DND-41 (cell line): Measurements from ENCODE around the gene LYRM4.

Source experiments
- ATAC-seq: fragments of 200-7000 bp; cut with Tn5 transposase; 3 replicates; pipeline ENCODE4 v1.9.1; 2021; ENCODE audit warnings: low read depth; ENCODE audit not compliant: insufficient read depth
- DNase-seq: peaks from one replicate; pipeline ENCODE4 v3.0.0-alpha.2; 2020
- H2AFZ ChIP-seq: 2 replicates; pipeline ENCODE4 v1.6.0; 2012; ENCODE audit warnings: low read depth, low read length
- H3K27ac ChIP-seq: 2 replicates; pipeline ENCODE4 v1.5.1; 2012; ENCODE audit warnings: low read length, inconsistent platforms
- H3K27me3 ChIP-seq: fragments of 200-600 bp; sonication (generic); 2 replicates; pipeline ENCODE4 v1.6.0; 2012; ENCODE audit warnings: low read length, mild to moderate bottlenecking, inconsistent platforms; ENCODE audit not compliant: insufficient read depth, poor library complexity
- H3K36me3 ChIP-seq: 2 replicates; pipeline ENCODE4 v1.5.1; 2012; ENCODE audit warnings: low read length, inconsistent platforms; ENCODE audit not compliant: insufficient read depth
- H3K4me1 ChIP-seq: 2 replicates; pipeline ENCODE4 v1.5.1; 2012; ENCODE audit warnings: mild to moderate bottlenecking, low read length; ENCODE audit not compliant: insufficient read depth
- H3K4me2 ChIP-seq: 2 replicates; pipeline ENCODE4 v1.6.0; 2012; ENCODE audit warnings: mild to moderate bottlenecking, moderate library complexity, low read length, inconsistent platforms; ENCODE audit not compliant: insufficient read depth
- H3K4me3 ChIP-seq, 2 experiments: fragments of 200-600 bp in 1 of 2; shearing (Covaris generic) in 1 of 2; 2 replicates each; pipeline ENCODE4 v1.5.1; 2012 to 2016; ENCODE audit warnings: inconsistent platforms in 2 of 2, low read length in 2 of 2, mild to moderate bottlenecking in 2 of 2, low read depth in 1 of 2, moderate library complexity in 1 of 2
- H3K79me2 ChIP-seq: 2 replicates; pipeline ENCODE4 v1.6.0; 2012; ENCODE audit warnings: low read length, inconsistent platforms; ENCODE audit not compliant: insufficient read depth
- H3K9ac ChIP-seq: 2 replicates; pipeline ENCODE4 v1.6.0; 2012; ENCODE audit warnings: low read depth, mild to moderate bottlenecking, inconsistent platforms, low read length, moderate library complexity
- H3K9me3 ChIP-seq: 2 replicates; pipeline ENCODE4 v1.5.1; 2012; ENCODE audit warnings: low read length, moderate library complexity, mild to moderate bottlenecking, inconsistent platforms; ENCODE audit not compliant: insufficient read depth, severe bottlenecking
- H4K20me1 ChIP-seq: 2 replicates; pipeline ENCODE4 v1.6.0; 2012; ENCODE audit warnings: low read length; ENCODE audit not compliant: insufficient read depth
- EZH2 ChIP-seq: IDR thresholded peaks from 3 replicates; pipeline ENCODE4 v1.6.1; 2012; ENCODE audit warnings: borderline replicate concordance, low read depth, mild to moderate bottlenecking, moderate library complexity, low read length, inconsistent platforms; ENCODE audit not compliant: severe bottlenecking
- TF ChIP-seq, protein P1 (sequence below): IDR thresholded peaks from 2 replicates; pipeline ENCODE4 v1.5.1; 2012; ENCODE audit warnings: borderline replicate concordance, low read length, moderate library complexity, mild to moderate bottlenecking; ENCODE audit not compliant: poor library complexity, severe bottlenecking; ENCODE audit errors: extremely low read depth

Gene LYRM4

DNA sequence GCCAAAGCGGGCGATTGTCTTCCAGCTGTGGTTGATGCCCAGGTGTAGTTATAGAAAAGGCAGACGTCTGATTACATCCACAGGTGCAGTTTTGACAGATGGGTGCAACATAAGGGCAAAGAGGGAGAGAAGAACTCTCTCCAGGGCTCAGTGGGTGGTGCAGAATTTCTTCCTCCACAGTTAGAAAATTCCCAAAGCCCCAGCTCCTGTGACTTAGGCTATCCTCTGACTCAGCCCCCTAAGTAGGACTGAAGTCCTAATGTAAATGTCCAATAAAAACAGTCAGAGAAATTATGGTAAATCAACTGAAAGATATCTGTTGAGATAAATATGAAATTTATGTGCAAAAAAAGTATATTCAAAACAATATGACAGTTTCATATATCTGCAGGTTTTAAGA, 31.4 kb downstream of the LYRM4 start:
- H3K27me3 ChIP-seq = no peaks in the 10 kb centered on the region
- no peak for ATAC-seq
- H3K27ac ChIP-seq = no peak overlapping the region
- H3K36me3 ChIP-seq = no peaks in the 10 kb centered on the region
- no peak overlapping the region for H3K4me3 ChIP-seq
- no peak overlapping the region for H2AFZ ChIP-seq
- H3K4me2 ChIP-seq = no peak overlapping the region
- no peak for DNase-seq
- H3K9me3 ChIP-seq = no peaks in the 10 kb centered on the region
- no peak overlapping the region for H3K9ac ChIP-seq
- H4K20me1 ChIP-seq = no peaks in the 10 kb centered on the region
- H3K4me1 ChIP-seq = no peaks in the 10 kb centered on the region
- H3K79me2 ChIP-seq = no peaks in the 10 kb centered on the region
- no peak for TF ChIP-seq EZH2
- TF ChIP-seq, protein P1, sequence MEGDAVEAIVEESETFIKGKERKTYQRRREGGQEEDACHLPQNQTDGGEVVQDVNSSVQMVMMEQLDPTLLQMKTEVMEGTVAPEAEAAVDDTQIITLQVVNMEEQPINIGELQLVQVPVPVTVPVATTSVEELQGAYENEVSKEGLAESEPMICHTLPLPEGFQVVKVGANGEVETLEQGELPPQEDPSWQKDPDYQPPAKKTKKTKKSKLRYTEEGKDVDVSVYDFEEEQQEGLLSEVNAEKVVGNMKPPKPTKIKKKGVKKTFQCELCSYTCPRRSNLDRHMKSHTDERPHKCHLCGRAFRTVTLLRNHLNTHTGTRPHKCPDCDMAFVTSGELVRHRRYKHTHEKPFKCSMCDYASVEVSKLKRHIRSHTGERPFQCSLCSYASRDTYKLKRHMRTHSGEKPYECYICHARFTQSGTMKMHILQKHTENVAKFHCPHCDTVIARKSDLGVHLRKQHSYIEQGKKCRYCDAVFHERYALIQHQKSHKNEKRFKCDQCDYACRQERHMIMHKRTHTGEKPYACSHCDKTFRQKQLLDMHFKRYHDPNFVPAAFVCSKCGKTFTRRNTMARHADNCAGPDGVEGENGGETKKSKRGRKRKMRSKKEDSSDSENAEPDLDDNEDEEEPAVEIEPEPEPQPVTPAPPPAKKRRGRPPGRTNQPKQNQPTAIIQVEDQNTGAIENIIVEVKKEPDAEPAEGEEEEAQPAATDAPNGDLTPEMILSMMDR = no peak

DNA sequence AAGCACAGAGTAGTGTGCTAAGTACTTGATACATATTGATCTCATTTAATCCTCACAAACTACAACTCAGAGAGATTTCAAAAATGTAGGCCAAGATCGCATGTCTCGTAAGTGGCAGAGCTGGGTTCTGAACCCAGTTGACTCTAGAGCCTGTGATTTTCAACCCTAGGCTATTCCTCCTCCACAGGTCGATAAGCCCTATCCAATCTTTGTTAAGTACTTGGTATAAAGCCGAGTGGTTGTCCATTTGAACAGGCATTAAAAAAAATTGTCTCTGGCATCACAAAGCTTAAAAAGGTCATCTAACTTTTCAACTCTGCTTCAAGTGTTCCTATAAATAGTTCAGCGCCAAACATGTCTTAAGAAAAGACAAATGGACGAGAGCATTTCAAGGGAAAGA, 37.4 kb downstream of the LYRM4 start:
- Histone ChIP-seq H4K20me1 (no peaks in the 10 kb centered on the region), H3K9me3 (no peaks in the 10 kb centered on the region), H3K4me2 (no peak overlapping the region), H3K4me1 (no peaks in the 10 kb centered on the region), H2AFZ (no peak overlapping the region), H3K27me3 (no peaks in the 10 kb centered on the region), H3K27ac (no peak overlapping the region), H3K36me3 (peaks cover 5% of the 10 kb centered on the region), H3K9ac (no peak overlapping the region), H3K4me3 (no peak overlapping the region), H3K79me2 (no peaks in the 10 kb centered on the region)
- DNase-seq (no peak), ATAC-seq (no peak)
- TF ChIP-seq, protein P1 = no peak
- no peak for TF ChIP-seq EZH2

DNA sequence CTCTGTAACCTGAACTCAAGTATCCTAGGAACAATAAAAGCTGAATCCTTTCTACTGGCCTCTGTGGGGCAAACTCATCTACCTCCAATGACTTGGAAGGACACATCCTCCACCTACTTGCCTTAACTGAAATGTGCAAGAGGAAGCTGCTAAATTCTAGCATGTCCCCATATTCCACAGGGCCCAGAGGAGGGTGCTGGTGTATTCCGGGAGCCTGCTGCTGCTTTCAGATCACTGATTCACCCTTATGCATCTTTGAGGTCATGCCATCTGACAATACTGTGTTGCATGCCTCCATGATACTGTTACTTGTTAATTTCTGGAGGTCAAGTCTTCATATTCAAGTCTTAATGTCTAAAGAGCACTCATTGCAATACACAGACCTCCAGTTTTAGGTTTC, 40.3 kb downstream of the LYRM4 start:
- ATAC-seq (no peak), DNase-seq (no peak)
- Histone ChIP-seq H3K27ac (no peak overlapping the region), H2AFZ (no peak overlapping the region), H3K79me2 (no peaks in the 10 kb centered on the region), H3K9me3 (no peaks in the 10 kb centered on the region), H3K4me1 (no peaks in the 10 kb centered on the region), H3K4me3 (no peak overlapping the region), H4K20me1 (no peaks in the 10 kb centered on the region), H3K36me3 (peaks cover 9% of the 10 kb centered on the region), H3K27me3 (no peaks in the 10 kb centered on the region), H3K4me2 (no peak overlapping the region), H3K9ac (no peak overlapping the region)
- TF ChIP-seq EZH2 = no peak
- TF ChIP-seq, protein P1 = no peak
